Hippocampal formation (tissue), 2 donors: ENCODE measurements around the gene PLD4.
"Not testable (repeated sequence)": the region's sequence is repeated elsewhere in the genome, so short reads cannot be mapped to it uniquely, and the experiment has no call there.

Source experiments
- DNase-seq, 2 donors: peaks; one replicate each; lab custom pipeline; 2025; lab: John Stamatoyannopoulos, UW

PLD4 gene

DNA sequence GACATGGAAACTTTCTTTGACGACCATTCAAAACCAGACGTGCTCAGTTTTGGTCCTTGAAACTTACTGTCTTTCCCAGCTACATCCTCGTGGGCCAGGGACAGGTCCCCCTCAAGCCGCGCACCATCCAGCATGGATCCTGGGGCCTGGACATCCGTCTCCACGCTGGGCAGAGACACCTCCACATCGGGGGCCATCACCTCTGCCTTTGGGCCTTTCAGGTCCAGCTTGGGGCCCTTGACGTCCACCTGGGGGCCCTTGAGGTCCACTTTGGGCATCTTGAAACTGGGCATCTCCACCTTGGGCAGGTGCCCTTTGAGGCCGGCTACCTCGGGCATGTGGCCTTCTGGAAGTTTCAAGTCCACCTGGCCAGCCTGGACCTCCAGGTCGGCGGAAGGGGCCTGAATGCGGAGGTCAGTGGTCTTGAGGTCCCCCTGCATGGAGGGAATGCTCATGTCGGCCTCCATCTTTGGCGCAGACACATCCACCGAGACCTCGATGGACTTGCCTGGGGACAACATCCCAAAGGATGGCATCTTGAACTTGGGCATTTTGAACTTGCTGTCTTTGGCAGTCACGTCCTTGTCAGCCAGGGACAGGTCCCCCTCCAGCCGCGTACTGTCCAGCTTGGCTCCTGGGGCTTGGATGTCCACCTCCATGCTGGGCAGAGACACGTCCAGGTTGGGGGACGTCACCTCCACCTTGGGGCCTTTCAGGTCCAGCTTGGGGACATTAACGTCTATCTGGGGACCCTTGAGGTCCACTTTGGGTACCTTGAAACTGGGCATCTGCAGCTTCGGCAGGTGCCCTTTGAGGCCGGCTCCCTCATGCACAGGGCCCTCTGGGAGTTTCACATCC is 17.1 kb downstream of the PLD4 start:
- DNase-seq = no peak

DNA sequence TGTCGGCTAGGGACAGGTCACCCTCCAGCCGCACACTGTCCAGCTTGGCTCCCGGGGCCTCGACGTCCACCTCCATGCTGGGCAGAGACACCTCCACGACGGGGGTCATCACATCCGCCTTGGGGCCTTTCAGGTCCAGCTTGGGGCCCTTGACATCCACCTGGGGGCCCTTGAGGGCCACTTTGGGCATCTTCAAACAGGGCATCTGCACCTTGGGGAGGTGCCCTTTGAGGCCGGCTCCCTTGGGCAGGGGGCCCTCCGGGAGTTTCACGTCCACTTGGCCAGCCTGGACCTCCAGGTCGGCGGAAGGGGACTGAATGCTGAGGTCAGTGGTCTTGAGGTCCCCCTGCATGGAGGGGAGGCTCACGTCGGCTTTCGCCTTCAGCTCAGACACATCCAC is 17.9 kb downstream of the PLD4 start:
- no peak for DNase-seq

DNA sequence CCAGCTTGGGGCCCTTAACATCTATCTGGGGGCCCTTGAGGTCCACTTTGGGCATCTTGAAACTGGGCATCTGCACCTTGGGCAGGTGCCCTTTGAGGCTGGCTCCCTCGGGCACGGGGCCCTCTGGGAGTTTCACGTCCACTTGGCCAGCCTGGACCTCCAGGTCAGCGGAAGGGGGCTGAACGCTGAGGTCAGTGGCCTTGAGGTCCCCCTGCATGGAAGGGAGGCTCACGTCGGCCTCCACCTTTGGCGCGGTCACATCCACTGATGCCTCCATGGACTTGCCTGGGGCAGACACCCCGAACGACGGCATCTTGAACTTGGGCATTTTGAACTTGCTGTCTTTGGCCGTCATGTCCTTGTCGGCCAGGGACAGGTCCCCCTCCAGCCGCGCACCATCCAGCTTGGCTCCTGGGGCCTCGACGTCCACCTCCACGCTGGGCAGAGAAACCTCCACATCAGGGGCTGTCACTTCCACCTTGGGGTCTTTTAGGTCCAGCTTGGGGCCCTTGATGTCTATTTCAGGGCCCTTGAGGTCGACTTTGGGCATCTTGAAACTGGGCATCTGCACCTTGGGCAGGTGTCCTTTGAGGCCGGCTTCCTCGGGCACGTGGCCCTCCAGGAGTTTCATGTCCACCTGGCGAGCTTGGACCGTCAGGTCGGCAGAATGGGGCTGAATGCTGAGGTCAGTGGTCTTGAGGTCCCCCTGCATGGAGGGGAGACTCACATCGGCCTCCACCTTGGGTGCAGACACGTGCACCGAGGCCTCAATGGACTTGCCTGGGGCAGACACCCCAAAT is 18.7 kb downstream of the PLD4 start:
- not testable (repeated sequence) for DNase-seq

DNA sequence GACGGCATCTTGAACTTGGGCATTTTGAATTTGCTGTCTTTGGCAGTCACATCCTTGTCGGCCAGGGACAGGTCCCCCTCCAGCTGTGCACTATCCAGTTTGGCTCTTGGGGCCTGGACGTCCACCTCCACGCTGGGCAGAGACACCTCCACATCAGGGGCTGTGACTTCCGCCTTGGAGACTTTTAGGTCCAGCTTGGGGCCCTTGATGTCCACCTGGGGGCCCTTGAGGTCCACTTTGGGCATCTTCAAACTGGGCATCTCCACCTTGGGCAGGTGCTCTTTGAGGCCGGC is 19.3 kb downstream of the PLD4 start:
- not testable (repeated sequence) for DNase-seq

DNA sequence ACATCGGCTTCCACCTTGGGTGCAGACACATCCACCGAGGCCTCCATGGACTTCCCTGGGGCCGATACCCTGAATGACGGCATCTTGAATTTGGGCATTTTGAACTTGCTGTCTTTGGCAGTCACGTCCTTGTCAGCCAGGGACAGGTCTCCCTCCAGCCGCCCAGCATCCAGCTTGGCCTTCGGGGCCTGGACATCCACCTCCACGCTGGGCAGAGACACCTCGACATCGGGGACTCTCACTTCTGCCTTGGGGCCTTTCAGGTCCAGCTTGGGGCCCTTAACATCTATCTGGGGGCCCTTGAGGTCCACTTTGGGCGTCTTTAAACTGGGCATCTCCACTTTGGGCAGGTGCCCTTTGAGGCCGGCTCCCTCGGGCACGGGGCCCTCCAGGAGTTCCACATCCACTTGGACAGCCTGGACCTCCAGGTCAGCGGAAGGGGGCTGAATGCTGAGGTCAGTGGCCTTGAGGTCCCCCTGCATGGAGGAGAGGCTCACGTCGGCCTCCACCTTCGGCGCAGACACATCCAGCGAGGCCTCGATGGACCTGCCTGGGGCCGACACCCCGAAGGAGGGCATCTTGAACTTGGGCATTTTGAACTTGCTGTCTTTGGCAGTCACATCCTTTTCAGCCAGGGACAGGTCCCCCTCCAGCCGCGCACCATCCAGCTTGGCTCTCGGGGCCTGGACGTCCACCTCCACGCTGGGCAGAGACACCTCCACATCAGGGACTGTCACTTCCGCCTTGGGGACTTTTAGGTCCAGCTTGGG is 19.9 kb downstream of the PLD4 start:
- not testable (repeated sequence) for DNase-seq

DNA sequence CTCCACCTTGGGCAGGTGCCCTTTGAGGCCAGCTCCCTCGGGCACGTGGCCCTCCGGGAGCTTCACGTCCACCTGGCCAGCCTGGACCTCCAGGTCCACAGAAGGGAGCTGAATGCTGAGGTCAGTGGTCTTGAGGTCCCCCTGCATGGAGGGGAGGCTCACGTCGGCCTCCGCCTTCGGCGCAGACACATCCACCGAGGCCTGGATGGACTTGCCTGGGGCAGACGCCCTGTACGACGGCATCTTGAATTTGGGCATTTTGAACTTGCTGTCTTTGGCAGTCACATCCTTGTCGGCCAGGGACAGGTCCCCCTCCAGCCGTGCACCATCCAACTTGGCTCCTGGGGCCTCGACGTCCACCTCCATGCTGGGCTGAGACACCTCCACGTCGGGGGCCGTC is 20.6 kb downstream of the PLD4 start:
- not testable (repeated sequence) for DNase-seq

DNA sequence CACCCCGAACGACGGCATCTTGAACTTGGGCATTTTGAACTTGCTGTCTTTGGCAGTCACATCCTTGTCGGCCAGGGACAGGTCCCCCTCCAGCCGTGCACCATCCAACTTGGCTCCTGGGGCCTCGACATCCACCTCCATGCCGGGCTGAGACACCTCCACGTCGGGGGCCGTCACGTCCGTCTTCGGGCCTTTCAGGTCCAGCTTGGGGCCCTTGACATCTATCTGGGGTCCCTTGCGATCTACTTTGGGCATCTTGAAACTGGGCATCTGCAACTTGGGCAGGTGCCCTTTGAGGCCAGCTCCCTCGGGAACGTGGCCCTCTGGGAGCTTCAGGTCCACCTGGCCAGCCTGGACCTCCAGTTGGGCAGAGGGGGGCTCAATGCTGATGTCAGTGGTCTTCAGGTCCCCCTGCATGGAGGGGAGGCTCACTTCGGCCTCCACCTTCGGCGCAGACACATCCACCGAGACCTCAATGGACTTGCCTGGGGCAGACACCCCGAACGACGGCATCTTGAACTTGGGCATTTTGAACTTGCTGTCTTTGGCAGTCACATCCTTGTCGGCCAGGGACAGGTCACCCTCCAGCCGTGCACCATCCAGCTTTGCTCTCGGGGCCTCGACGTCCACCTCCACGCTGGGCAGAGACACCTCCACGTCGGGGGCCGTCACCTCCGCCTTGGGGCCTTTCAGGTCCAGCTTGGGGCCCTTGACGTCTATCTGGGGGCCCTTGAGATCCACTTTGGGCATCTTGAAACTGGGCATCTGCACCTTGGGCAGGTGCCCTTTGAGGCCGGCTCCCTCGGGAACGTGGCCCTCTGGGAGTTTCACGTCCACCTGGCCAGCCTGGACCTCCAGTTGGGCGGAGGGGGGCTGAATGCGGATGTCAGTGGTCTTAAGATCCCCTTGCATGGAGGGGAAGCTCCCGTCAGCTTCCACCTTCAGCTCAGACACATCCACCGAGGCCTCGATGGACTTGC is 21.6 kb downstream of the PLD4 start:
- not testable (repeated sequence) for DNase-seq

DNA sequence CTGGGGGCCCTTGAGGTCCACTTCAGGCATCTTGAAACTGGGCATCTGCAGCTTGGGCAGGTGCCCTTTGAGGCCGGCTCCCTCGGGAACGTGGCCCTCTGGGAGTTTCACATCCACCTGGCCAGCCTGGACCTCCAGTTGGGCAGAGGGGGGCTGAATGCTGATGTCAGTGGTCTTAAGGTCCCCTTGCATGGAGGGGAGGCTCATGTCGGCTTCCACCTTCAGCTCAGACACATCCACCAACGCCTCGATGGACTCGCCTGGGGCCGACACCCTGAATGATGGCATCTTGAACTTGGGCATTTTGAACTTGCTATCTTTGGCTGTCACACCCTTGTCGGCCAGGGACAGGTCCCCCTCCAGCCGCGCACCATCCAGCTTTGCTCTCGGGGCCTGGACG is 22.5 kb downstream of the PLD4 start:
- not testable (repeated sequence) for DNase-seq

DNA sequence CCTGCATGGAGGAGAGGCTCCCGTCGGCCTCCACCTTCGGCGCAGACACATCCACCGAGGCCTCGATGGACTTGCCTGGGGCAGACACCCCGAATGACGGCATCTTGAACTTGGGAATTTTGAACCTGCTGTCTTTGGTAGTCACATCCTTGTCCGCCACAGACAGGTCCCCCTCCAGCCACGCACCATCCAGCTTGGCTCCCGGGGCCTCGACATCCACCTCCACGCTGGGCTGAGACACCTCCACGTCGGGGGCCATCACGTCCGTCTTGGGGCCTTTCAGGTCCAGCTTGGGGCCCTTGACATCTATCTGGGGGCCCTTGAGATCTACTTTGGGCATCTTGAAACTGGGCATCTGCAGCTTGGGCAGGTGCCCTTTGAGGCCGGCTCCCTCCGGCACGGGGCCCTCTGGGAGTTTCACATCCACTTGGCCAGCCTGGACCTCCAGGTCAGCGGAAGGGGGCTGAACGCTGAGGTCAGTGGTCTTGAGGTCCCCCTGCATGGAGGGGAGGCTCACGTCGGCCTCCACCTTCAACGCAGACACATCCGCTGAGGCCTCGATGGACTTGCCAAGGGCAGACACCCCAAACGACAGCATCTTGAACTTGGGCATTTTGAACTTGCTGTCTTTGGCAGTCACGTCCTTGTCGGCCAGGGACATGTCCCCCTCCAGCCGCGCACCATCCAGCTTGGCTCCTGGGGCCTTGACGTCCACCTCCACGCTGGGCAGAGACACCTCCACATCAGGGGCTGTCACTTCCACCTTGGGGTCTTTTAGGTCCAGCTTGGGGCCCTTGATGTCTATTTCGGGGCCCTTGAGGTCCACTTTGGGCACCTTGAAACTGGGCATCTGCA is 23.4 kb downstream of the PLD4 start:
- DNase-seq = not testable (repeated sequence)

DNA sequence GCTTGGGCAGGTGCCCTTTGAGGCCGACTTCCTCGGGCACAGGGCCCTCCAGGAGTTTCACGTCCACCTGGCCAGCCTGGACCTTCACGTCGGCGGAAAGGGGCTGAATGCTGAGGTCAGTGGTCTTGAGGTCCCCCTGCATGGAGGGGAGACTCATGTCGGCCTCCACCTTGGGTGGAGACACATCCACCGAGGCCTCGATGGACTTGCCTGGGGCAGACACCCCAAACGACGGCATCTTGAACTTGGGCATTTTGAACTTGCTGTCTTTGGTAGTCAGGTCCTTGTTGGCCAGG is 24.0 kb downstream of the PLD4 start:
- no peak for DNase-seq

DNA sequence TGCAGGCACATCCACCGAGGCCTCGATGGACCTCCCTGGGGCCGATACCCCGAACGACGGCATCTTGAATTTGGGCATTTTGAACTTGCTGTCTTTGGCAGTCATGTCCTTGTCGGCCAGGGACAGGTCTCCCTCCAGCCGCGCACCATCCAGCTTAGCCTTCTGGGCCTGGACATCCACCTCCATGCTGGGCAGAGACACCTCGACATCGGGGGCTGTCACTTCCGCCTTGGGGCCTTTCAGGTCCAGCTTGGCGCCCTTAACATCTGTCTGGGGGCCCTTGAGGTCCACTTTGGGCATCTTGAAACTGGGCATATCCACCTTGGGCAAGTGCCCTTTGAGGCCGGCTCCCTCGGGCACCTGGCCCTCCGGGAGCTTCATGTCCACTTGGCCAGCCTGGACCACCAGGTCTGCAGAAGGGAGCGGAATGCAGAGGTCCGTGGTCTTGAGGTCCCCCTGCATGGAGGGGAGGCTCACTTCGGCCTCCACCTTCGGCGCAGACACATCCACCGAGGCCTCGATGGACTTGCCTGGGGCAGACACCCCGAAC is 24.8 kb downstream of the PLD4 start:
- DNase-seq = not testable (repeated sequence)

DNA sequence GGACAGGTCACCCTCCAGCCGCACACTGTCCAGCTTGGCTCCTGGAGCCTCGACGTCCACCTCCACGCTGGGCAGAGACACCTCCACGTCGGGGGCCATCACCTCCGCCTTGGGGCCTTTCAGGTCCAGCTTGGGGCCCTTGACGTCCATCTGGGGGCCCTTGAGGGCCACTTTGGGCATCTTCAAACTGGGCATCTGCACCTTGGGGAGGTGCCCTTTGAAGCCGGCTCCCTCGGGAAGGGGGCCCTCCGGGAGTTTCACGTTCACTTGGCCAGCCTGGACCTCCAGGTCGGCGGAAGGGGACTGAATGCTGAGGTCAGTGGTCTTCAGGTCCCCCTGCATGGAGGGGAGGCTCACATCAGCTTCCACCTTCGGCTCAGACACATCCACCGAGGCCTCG is 25.3 kb downstream of the PLD4 start:
- DNase-seq = no peak

DNA sequence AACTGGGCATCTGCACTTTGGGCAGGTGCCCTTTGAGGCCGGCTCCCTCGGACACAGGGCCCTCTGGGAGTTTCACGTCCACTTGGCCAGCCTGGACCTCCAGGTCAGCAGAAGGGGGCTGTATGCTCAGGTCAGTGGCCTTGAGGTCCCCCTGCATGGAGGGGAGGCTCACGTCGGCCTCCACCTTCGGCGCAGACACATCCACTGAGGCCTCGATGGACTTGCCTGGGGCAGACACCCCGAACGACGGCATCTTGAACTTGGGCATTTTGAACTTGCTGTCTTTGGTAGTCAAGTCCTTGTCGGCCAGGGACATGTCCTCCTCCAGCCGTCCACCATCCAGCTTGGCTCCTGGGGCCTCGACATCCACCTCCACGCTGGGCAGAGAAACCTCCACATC is 26.0 kb downstream of the PLD4 start:
- DNase-seq = not testable (repeated sequence)

DNA sequence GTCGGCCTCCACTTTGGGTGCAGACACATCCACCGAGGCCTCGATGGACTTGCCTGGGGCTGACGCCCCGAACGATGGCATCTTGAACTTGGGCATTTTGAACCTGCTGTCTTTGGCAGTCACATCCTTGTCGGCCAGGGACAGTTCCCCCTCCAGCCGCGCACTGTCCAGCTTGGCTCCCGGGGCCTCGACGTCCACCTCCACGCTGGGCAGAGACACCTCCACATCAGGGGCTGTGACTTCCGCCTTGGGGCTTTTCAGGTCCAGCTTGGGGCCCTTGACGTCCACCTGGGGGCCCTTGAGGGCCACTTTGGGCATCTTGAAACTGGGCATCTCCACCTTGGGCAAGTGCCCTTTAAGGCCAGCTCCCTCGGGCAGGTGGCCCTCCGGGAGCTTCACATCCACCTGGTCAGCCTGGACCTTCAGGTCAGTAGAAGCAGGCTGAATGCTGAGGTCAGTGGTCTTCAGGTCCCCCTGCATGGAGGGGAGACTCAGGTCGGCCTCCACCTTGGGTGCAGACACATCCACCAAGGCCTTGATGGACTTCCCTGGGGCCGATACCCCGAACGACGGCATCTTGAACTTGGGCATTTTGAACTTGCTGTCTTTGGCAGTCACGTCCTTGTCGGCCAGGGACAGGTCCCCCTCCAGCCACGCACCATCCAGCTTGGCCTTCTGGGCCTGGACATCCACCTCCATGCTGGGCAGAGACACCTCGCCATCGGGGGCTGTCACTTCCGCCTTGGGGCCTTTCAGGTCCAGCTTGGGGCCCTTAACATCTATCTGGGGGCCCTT is 27.4 kb downstream of the PLD4 start:
- not testable (repeated sequence) for DNase-seq

DNA sequence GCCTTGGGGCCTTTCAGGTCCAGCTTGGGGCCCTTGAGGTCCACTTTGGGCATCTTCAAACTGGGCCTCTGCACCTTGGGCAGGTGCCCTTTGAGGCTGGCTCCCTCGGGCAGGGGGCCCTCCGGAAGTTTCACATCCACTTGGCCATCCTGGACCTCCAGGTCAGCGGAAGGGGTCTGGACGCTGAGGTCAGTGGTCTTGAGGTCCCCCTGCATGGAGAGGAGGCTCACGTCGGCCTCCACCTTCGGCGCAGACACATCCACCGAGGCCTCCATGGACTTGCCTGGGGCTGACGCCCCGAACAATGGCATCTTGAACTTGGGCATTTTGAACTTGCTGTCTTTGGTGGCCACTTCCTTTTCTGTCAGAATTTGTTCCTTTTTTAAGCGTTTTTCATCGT is 28.4 kb downstream of the PLD4 start:
- DNase-seq = no peak

DNA sequence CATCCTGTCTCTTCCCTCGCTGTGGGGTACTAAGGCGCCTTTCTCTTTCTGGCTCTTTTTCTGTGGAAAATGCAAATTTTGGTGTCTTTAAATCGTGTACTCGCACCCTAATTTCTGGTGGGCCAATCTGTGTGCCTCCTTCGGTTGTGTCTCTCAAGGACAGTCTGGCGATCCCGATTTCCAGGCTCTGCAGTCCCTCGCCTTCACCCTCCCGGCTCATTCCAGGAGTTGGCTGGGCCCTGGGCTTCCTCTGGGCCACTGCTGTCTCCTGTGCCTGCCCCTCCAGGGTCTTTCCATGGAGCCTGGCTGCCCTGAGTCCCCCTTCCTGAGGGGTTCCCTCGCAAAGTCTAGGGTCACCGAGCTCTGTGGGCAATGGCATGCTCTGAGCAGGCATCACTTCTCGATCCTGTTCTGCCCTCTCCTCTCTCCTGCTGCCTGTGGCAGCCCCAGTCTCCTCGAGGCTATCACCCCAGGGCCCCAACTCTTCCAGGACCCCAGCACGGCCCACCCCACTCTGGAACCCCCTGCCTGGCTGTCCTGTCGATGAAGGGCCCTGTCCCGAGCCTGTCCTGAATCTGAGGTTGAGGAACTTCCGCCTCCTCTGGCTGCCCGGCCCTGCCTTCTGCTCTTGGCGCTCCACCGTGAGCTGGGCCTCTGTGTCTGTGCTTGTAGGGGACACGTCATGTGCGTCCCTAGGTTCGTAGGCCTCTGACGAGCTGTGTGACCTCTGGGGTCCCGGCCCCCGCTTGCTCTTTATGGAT is 29.4 kb downstream of the PLD4 start:
- no peak for DNase-seq

DNA sequence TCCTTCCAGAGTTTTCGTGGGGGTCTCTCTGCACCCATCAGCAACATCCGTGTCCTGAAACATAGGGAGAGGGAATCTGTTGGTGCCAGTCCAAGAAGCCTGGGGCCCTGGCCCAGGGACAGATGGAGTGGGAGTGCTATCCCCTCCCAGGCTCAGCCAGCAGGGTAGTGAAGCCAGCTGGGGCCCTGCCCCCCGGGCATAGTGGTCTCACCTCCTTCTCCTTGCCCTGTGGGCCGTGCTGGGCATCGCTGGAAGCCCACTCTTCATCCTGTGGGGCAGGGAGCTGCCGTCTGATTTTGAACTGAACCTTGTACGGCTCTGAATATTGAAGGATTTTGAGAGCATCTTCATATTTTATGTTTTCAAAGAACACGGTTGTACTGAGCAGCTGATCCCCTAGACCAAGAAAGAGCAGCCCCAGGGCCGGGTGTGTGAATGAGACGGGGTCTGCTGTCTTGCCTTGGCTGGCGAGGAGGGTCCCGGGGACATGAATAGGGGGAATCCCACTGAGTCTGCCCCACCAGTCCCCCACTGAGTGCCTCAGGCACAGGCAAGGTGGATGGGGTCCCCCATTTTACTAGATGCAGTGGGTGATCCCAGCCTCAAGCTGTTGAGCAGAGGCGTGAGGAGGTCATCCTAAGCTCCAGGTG is 30.2 kb downstream of the PLD4 start:
- DNase-seq = no peak

DNA sequence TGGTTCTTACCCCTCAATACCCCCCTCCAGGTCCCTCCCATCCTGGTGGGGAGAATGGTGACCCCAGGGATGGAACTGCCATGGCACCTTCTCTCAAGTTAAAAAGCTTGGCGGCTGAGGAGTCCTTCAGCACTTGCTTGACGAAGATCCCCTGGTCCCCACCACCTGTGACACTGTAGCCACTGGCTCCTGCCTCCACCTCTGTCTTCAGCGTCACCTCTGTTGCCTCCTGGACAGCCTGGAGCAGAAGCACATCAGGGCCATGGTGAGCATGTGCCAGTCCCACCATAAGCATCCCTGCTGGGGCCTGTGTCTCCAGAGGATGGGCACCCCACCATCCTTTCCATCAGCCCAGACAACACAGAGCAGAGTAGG is 30.7 kb downstream of the PLD4 start:
- DNase-seq = no peak
